A673 (cell line): ENCODE data around the gene ADTRP.

Source experiments
- CTCF ChIP-seq: fragments of 300-800, 200-600 bp; sonication (generic); conservative IDR thresholded peaks from 2 replicates; pipeline ENCODE4 v1.5.1; 2017; ENCODE audit warnings: low read depth, mild to moderate bottlenecking, antibody characterized with exemption, low read length, moderate library complexity, mixed read lengths
- EZH2 ChIP-seq: fragments of 200-600 bp; sonication (generic); IDR thresholded peaks from 2 replicates; pipeline ENCODE4 v1.6.1; 2017; ENCODE audit warnings: borderline replicate concordance, low read depth, mild to moderate bottlenecking, mixed read lengths, antibody characterized with exemption, low read length; ENCODE audit not compliant: poor library complexity, severe bottlenecking

GRCh38 chr6:11689847-11690246 lies 88.8 kb downstream of the ADTRP start:
- TF ChIP-seq CTCF (no peak), EZH2 (no peak)
